Measurements from ENCODE around the gene ZNF423.

DNA sequence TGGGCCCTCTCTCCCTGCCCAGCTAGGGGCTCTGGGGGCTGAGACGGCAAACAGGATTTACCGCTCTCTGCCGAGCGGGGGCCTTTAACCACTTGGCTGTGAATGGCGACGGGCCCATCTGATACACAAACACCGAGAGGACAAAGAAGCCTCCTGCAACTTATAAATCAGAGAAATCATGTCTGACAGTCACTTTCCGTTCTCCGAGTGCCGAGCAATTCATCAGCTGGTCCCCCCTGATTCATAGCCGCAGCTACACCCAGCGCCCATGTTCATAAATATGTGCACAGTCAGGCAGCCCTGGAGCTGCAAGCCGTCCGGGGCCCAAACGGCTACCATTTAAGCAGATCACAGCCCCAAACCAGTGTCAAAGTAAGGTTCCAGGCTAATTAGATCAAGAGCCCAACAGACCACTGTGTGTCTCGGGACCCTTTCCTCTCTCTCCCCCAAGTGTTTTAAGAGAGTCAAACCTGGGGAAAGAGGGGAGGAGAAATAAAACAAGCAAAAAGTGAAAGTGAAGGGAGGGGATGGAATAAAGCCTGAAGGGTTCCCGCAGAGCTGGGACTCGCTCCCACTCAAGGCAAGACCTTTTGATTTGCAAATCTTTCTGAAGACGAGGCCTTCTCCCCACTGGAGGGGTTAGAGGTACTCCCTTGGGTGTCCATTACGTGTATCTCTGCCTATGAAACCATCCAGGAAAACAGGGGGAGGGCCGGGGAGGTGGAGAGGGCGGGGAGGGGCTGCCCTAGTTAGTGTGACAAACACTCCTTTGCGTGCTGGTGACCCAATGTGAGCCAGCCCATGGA, 327.6 kb downstream of the ZNF423 start:
- TF ChIP-seq, protein P1, sequence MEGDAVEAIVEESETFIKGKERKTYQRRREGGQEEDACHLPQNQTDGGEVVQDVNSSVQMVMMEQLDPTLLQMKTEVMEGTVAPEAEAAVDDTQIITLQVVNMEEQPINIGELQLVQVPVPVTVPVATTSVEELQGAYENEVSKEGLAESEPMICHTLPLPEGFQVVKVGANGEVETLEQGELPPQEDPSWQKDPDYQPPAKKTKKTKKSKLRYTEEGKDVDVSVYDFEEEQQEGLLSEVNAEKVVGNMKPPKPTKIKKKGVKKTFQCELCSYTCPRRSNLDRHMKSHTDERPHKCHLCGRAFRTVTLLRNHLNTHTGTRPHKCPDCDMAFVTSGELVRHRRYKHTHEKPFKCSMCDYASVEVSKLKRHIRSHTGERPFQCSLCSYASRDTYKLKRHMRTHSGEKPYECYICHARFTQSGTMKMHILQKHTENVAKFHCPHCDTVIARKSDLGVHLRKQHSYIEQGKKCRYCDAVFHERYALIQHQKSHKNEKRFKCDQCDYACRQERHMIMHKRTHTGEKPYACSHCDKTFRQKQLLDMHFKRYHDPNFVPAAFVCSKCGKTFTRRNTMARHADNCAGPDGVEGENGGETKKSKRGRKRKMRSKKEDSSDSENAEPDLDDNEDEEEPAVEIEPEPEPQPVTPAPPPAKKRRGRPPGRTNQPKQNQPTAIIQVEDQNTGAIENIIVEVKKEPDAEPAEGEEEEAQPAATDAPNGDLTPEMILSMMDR (IDR thresholded peaks at IDR 0.05) = no peak; the same call in 1 of the 2 replicates
- TF ChIP-seq TEAD4 (IDR thresholded peaks at IDR 0.05; ENCODE audit: borderline replicate concordance, insufficient read depth) (no peak), EP300 (IDR thresholded peaks at IDR 0.05; ENCODE audit: borderline replicate concordance in 1 of 2, low read depth in 1 of 2, low read length in 1 of 2) (peak in 1 of 2 experiments; percentile 70; a peak in 1 of 4 replicates), TCF12 (IDR thresholded peaks at IDR 0.05) (no peak), EZH2phosphoT487 (IDR thresholded peaks at IDR 0.05; ENCODE audit: borderline replicate concordance, low read depth) (no peak), SMC3 (IDR thresholded peaks at IDR 0.05; ENCODE audit: low read depth, low read length) (no peak), RFX5 (IDR thresholded peaks at IDR 0.05; ENCODE audit: low read length) (no peak), POLR2AphosphoS5 (IDR thresholded peaks at IDR 0.05; ENCODE audit: low read depth, low read length) (no peak), GABPA (IDR thresholded peaks at IDR 0.05; ENCODE audit: low read depth) (no peak)
- TF ChIP-seq, protein P2, sequence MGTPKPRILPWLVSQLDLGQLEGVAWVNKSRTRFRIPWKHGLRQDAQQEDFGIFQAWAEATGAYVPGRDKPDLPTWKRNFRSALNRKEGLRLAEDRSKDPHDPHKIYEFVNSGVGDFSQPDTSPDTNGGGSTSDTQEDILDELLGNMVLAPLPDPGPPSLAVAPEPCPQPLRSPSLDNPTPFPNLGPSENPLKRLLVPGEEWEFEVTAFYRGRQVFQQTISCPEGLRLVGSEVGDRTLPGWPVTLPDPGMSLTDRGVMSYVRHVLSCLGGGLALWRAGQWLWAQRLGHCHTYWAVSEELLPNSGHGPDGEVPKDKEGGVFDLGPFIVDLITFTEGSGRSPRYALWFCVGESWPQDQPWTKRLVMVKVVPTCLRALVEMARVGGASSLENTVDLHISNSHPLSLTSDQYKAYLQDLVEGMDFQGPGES (IDR thresholded peaks at IDR 0.05; ENCODE audit: low read depth, low read length) = no peak
- TF ChIP-seq, protein P3, sequence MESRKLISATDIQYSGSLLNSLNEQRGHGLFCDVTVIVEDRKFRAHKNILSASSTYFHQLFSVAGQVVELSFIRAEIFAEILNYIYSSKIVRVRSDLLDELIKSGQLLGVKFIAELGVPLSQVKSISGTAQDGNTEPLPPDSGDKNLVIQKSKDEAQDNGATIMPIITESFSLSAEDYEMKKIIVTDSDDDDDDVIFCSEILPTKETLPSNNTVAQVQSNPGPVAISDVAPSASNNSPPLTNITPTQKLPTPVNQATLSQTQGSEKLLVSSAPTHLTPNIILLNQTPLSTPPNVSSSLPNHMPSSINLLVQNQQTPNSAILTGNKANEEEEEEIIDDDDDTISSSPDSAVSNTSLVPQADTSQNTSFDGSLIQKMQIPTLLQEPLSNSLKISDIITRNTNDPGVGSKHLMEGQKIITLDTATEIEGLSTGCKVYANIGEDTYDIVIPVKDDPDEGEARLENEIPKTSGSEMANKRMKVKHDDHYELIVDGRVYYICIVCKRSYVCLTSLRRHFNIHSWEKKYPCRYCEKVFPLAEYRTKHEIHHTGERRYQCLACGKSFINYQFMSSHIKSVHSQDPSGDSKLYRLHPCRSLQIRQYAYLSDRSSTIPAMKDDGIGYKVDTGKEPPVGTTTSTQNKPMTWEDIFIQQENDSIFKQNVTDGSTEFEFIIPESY (IDR thresholded peaks at IDR 0.05; ENCODE audit: borderline replicate concordance, low read depth) = no peak
- TF ChIP-seq, protein P4, sequence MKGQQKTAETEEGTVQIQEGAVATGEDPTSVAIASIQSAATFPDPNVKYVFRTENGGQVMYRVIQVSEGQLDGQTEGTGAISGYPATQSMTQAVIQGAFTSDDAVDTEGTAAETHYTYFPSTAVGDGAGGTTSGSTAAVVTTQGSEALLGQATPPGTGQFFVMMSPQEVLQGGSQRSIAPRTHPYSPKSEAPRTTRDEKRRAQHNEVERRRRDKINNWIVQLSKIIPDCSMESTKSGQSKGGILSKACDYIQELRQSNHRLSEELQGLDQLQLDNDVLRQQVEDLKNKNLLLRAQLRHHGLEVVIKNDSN (IDR thresholded peaks at IDR 0.05; ENCODE audit: borderline replicate concordance, low read depth) = no peak
